Spleen (tissue), 11 donors: ENCODE measurements around the gene MAP1LC3B. TPM values are rescaled to one million over a fixed set of nuclear protein-coding genes. Genes with fewer than 3 reads are reported as not detected.

Source experiments
- DNase-seq: peaks from one replicate; pipeline ENCODE4 v3.0.0-alpha.2; 2020
- H3K27ac ChIP-seq, 8 donors: fragments of 200-600 bp; sonication (generic) in 7 of 8; 1 replicate in 4 of 8; 2 replicates in 4 of 8; pipeline versions ENCODE4 v1.5.0 to v1.8.0; 2016 to 2021; ENCODE audit warnings: inconsistent platforms in 4 of 8, mild to moderate bottlenecking in 4 of 8, moderate library complexity in 1 of 8
- H3K27me3 ChIP-seq, 7 donors: fragments of 200-600 bp; sonication (generic) in 6 of 7; replicated peaks in 1 of 7; 1 replicate in 4 of 7; 2 replicates in 3 of 7; pipeline versions ENCODE4 v1.5.0 to v1.8.0; 2016 to 2021; ENCODE audit warnings: inconsistent platforms in 3 of 7, mild to moderate bottlenecking in 1 of 7
- H3K36me3 ChIP-seq, 6 donors: fragments of 200-600 bp; sonication (generic) in 5 of 6; 1 replicate in 4 of 6; 2 replicates in 2 of 6; pipeline versions ENCODE4 v1.5.0 to v1.8.0; 2016 to 2021; ENCODE audit warnings: inconsistent platforms in 2 of 6
- H3K4me1 ChIP-seq, 6 donors: fragments of 200-600 bp; sonication (generic) in 5 of 6; 1 replicate in 3 of 6; 2 replicates in 3 of 6; pipeline versions ENCODE4 v1.5.0 to v1.8.0; 2016 to 2021; ENCODE audit warnings: inconsistent platforms in 3 of 6
- H3K4me3 ChIP-seq, 8 donors: fragments of 200-600 bp; sonication (generic) in 7 of 8; 1 replicate in 4 of 8; 2 replicates in 4 of 8; pipeline versions ENCODE4 v1.5.0 to v1.8.0; 2016 to 2021; ENCODE audit warnings: inconsistent platforms in 4 of 8, mild to moderate bottlenecking in 4 of 8, moderate library complexity in 2 of 8
- H3K9me3 ChIP-seq, 8 donors: fragments of 200-600 bp; sonication (generic) in 7 of 8; 1 replicate in 4 of 8; 2 replicates in 4 of 8; pipeline versions ENCODE4 v1.5.0 to v1.8.0; 2016 to 2021; ENCODE audit warnings: inconsistent platforms in 4 of 8
- CTCF ChIP-seq, 11 experiments: fragments of 200-600 bp in 7 of 11; fragments of 450-650 bp in 4 of 11; sonication (generic) in 4 of 11; IDR thresholded peaks in 8 of 11; conservative IDR thresholded peaks in 3 of 11; 1 replicate in 7 of 11; 2 replicates in 4 of 11; pipeline versions ENCODE4 v1.4.0 to v1.8.0; 2016 to 2021; ENCODE audit warnings: antibody characterized with exemption in 11 of 11, inconsistent platforms in 4 of 11, mild to moderate bottlenecking in 1 of 11
- POLR2A ChIP-seq, 3 donors: fragments of 450-650 bp; IDR thresholded peaks; one replicate each; pipeline ENCODE4 v1.5.1; 2017; ENCODE audit warnings: antibody characterized with exemption in 3 of 3, mild to moderate bottlenecking in 1 of 3
- POLR2AphosphoS5 ChIP-seq, 3 donors: sonication (generic); formaldehyde crosslinking; IDR thresholded peaks; one replicate each; pipeline ENCODE4 v1.5.1; 2017; ENCODE audit warnings: antibody characterized with exemption in 3 of 3
- WGBS, 5 donors: extraction: QIAGEN DNeasy Blood & Tissue Kit in 3 of 5; methylation state at CpG; one replicate each; pipeline versions ENCODE4 v1.1.5 to v1.1.7; 2013 to 2018; 5-methylcytosine and 5-hydroxymethylcytosine counted together
- intact Hi-C: fragments of 100-400 bp; cut with DNase I; formaldehyde crosslinking; loops from one replicate; pipeline ENCODE4 v1.15.0; 2023; ENCODE audit warnings: low total_unique reads
- polyA plus RNA-seq, 3 donors: library from polyadenylated mRNA; stranded (reverse); fragments of 200-250 nt; gene quantifications; one replicate each; pipeline ENCODE4 v1.2.1, GENCODE V29; 2013
- total RNA-seq, 7 donors: library from RNA; depleted of rRNA in 3 of 7; stranded (reverse); fragments of >200 nt in 3 of 7; fragmentation: NEBNext Ultra II Directional in 4 of 7; extraction: Animal tissue kit (Norgen Biotek cat#: 25700) in 4 of 7; gene quantifications; one replicate each; pipeline versions ENCODE4 v1.1.0 to v1.2.1, GENCODE V29; 2016 to 2021
- donor health status: healthy with polysubstance abuse.
- donor health status: DM: no; HTN: no; CAD: no; lungs with moderate emphysema.
- donor health status: DM: no; HTN: no; CAD: no.
- donor health status: Bipolar disorder and iron deficiency.
- donor health status: healthy.
- donor health status: DM: no; HTN: no; CAD: no.
- donor health status: DM: yes; HTN: yes; CAD: no.

Gene MAP1LC3B
- total and polyA plus RNA-seq, 10 donors, result 32.3 to 71.4 (median 54.9) TPM

- Histone ChIP-seq H3K9me3 (no peaks in the 10 kb centered on the region), H3K4me3 (no peak overlapping the region), H3K36me3 (peaks cover 0 to 56% (median 20%) of the 10 kb centered on the region in 6 donors), H3K27ac (no peak overlapping the region), H3K27me3 (no peaks in the 10 kb centered on the region), H3K4me1 (no peaks in the 10 kb centered on the region)
- DNase-seq, result no peak
- 83 to 95% (median 94%) methylated on average over 12 of the region's 12 CpGs for WGBS, 5 donors
- no peak for TF ChIP-seq CTCF (IDR thresholded peaks at IDR 0.05 in 8 of 11, conservative IDR thresholded peaks at IDR 0.05 in 3 of 11)
- no peak for TF ChIP-seq POLR2A (IDR thresholded peaks at IDR 0.05)
- TF ChIP-seq POLR2AphosphoS5 (IDR thresholded peaks at IDR 0.05), result no peak
- intact Hi-C loops, result no loop called here
Measured at GRCh38 chr16:87425941-87426340, 33.8 kb downstream of the MAP1LC3B start.

GRCh38 chr16:87426423-87427215, 34.5 kb downstream of the MAP1LC3B start:
- WGBS, 5 donors, result 88 to 93% (median 92%) methylated on average over 14 to 18 of the region's 18 CpGs
- Histone ChIP-seq H3K27ac (no peak overlapping the region), H3K9me3 (no peaks in the 10 kb centered on the region), H3K27me3 (no peaks in the 10 kb centered on the region), H3K36me3 (peaks cover 0 to 53% (median 18%) of the 10 kb centered on the region in 6 donors), H3K4me3 (no peak overlapping the region), H3K4me1 (no peaks in the 10 kb centered on the region)
- intact Hi-C loops, result no loop called here
- DNase-seq, result no peak
- TF ChIP-seq POLR2A (IDR thresholded peaks at IDR 0.05), result no peak
- no peak for TF ChIP-seq POLR2AphosphoS5 (IDR thresholded peaks at IDR 0.05)
- TF ChIP-seq CTCF (IDR thresholded peaks at IDR 0.05 in 8 of 11, conservative IDR thresholded peaks at IDR 0.05 in 3 of 11), result no peak

- Histone ChIP-seq H3K9me3 (no peaks in the 10 kb centered on the region), H3K4me1 (peaks cover 13 to 25% (median 19%) of the 10 kb centered on the region in 6 donors), H3K27me3 (peaks cover 0 to 8% (median 0%) of the 10 kb centered on the region in 7 donors), H3K4me3 (no peak overlapping the region), H3K27ac (no peak overlapping the region), H3K36me3 (peaks cover 0 to 39% (median 12%) of the 10 kb centered on the region in 6 donors)
- intact Hi-C loops, result no loop called here
- DNase-seq, result no peak
- 74 to 93% (median 91%) methylated on average over 7 of the region's 7 CpGs for WGBS, 5 donors
- TF ChIP-seq POLR2AphosphoS5 (IDR thresholded peaks at IDR 0.05), result no peak
- no peak for TF ChIP-seq CTCF (IDR thresholded peaks at IDR 0.05 in 8 of 11, conservative IDR thresholded peaks at IDR 0.05 in 3 of 11)
- no peak for TF ChIP-seq POLR2A (IDR thresholded peaks at IDR 0.05)
Measured at GRCh38 chr16:87431926-87432325, 39.8 kb downstream of the MAP1LC3B start.

GRCh38 chr16:87432330-87432915, 40.3 kb downstream of the MAP1LC3B start:
- intact Hi-C loops, result no loop called here
- peaks cover 14 to 26% (median 19%) of the 10 kb centered on the region in 6 donors for H3K4me1 ChIP-seq
- peaks cover 0 to 39% (median 12%) of the 10 kb centered on the region in 6 donors for H3K36me3 ChIP-seq
- no peaks in the 10 kb centered on the region for H3K9me3 ChIP-seq
- no peak for DNase-seq
- 93 to 96% (median 95%) methylated on average over 14 to 15 of the region's 15 CpGs for WGBS, 5 donors
- no peak overlapping the region for H3K4me3 ChIP-seq
- TF ChIP-seq POLR2AphosphoS5 (IDR thresholded peaks at IDR 0.05) (no peak), POLR2A (IDR thresholded peaks at IDR 0.05) (no peak), CTCF (IDR thresholded peaks at IDR 0.05 in 8 of 11, conservative IDR thresholded peaks at IDR 0.05 in 3 of 11) (no peak)
- no peak overlapping the region for H3K27ac ChIP-seq
- H3K27me3 ChIP-seq, result peaks cover 0 to 8% (median 0%) of the 10 kb centered on the region in 7 donors
